ENCODE measurements around the gene RASD2.

DNA sequence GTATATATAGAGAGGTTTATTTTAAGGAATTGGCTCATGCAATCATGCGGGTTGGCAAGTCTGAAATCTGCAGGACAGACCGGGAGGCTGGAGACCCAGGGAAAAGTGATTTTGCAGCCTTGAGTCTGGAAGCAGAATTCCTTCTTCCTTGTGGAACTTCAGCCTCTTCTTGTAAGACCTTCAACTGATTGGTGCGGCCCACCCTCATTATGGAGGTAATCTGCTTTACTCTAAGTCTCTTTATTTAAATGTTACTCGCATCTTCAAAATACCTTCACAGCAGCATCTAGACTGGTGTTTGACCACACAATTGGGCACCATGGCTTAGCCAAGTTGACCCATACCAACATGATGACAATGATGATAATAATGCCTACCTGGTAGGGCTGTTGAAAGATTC, 58.7 kb downstream of the RASD2 start:
- TF ChIP-seq, protein P1, sequence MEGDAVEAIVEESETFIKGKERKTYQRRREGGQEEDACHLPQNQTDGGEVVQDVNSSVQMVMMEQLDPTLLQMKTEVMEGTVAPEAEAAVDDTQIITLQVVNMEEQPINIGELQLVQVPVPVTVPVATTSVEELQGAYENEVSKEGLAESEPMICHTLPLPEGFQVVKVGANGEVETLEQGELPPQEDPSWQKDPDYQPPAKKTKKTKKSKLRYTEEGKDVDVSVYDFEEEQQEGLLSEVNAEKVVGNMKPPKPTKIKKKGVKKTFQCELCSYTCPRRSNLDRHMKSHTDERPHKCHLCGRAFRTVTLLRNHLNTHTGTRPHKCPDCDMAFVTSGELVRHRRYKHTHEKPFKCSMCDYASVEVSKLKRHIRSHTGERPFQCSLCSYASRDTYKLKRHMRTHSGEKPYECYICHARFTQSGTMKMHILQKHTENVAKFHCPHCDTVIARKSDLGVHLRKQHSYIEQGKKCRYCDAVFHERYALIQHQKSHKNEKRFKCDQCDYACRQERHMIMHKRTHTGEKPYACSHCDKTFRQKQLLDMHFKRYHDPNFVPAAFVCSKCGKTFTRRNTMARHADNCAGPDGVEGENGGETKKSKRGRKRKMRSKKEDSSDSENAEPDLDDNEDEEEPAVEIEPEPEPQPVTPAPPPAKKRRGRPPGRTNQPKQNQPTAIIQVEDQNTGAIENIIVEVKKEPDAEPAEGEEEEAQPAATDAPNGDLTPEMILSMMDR (IDR thresholded peaks at IDR 0.05; ENCODE audit: insufficient read depth, low read depth, low read length) = no peak
- TF ChIP-seq EZH2 (IDR thresholded peaks at IDR 0.05; ENCODE audit: insufficient read depth, low read length) = no peak

Data from astrocyte (in vitro differentiated cells and primary cell).